Progenitor cell of endocrine pancreas (in vitro differentiated cells): ENCODE measurements around the gene ADAMTSL5. TPM values are rescaled to one million over a fixed set of nuclear protein-coding genes. Genes with fewer than 3 reads are reported as not detected.

Experiments used
- DNase-seq: peaks from one replicate; pipeline ENCODE4 v3.0.0; 2021; ENCODE audit warnings: low spot score; ENCODE audit not compliant: unreplicated experiment
- H3K27ac Mint-ChIP-seq: 2 replicates; pipeline ENCODE4 v1.8.0; 2021; ENCODE audit warnings: mild to moderate bottlenecking, moderate library complexity, mixed read lengths
- H3K27me3 Mint-ChIP-seq: 2 replicates; pipeline ENCODE4 v1.8.0; 2021; ENCODE audit warnings: mixed read lengths
- H3K36me3 Mint-ChIP-seq: 2 replicates; pipeline ENCODE4 v1.8.0; 2022; ENCODE audit warnings: mixed read lengths; ENCODE audit not compliant: insufficient read depth
- H3K4me1 Mint-ChIP-seq: 2 replicates; pipeline ENCODE4 v1.8.0; 2021; ENCODE audit warnings: low read depth, mixed read lengths
- H3K4me3 Mint-ChIP-seq: 2 replicates; pipeline ENCODE4 v1.8.0; 2021; ENCODE audit warnings: low read depth, mild to moderate bottlenecking, moderate library complexity, mixed read lengths
- H3K9me3 Mint-ChIP-seq: 2 replicates; pipeline ENCODE4 v1.8.0; 2021; ENCODE audit warnings: low read depth, mixed read lengths
- CTCF ChIP-seq: fragments of 200-600 bp; sonication (generic); IDR thresholded peaks from one replicate; pipeline ENCODE4 v1.5.0; 2021; ENCODE audit warnings: antibody characterized with exemption, mild to moderate bottlenecking; ENCODE audit not compliant: unreplicated experiment
- total RNA-seq: library from RNA; stranded (reverse); gene quantifications from 2 replicates; pipeline ENCODE4 v1.2.1, GENCODE V29; 2021

Gene ADAMTSL5
- total RNA-seq, 1 donor from 2014 or later: 2.3 TPM

DNA sequence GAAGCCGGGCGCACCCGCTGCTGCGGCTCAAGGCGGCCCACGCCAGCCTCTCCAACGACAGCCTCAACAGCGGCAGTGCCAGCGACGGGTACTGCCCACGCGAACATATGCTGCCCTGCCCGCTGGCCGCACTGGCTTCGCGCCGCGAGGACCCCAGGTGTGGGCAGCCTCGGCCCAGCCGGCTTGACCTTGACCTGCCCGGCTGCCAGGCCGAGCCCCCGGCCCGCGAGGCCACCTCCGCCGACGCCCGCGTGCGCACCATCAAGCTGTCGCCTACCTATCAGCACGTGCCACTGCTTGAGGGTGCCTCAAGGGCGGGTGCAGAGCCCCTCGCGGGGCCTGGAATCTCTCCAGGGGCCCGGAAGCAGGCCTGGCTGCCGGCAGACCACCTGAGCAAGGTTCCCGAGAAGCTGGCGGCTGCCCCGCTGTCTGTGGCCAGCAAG, 46.8 kb downstream of the ADAMTSL5 start:
- H3K27me3 Mint-ChIP-seq: peaks cover 7% of the 10 kb centered on the region
- H3K4me3 Mint-ChIP-seq: no peak overlapping the region
- no peak overlapping the region for H3K27ac Mint-ChIP-seq
- H3K4me1 Mint-ChIP-seq: peaks cover 2% of the 10 kb centered on the region
- no peak for DNase-seq
- TF ChIP-seq CTCF: no peak
- H3K9me3 Mint-ChIP-seq: no peaks in the 10 kb centered on the region
- H3K36me3 Mint-ChIP-seq: no peaks in the 10 kb centered on the region

DNA sequence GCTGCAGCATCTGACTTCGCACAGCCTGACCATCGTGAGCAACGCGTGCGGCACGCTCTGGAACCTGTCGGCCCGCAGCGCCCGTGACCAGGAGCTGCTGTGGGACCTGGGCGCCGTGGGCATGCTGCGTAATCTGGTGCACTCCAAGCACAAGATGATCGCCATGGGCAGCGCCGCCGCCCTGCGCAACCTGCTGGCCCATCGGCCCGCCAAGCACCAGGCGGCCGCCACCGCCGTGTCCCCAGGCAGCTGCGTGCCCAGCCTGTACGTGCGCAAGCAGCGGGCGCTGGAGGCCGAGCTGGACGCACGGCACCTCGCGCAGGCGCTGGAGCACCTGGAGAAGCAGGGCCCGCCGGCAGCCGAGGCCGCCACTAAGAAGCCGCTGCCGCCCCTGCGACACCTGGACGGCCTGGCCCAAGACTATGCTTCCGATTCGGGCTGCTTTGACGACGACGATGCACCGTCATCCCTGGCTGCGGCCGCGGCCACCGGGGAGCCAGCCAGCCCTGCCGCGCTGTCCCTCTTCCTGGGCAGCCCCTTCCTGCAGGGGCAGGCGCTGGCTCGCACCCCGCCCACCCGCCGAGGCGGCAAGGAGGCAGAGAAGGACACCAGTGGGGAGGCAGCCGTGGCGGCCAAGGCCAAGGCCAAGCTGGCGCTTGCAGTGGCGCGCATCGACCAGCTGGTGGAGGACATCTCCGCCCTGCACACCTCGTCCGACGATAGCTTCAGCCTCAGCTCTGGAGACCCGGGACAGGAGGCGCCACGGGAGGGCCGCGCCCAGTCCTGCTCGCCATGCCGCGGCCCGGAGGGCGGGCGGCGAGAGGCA, 47.4 kb downstream of the ADAMTSL5 start:
- Mint-ChIP-seq H3K27ac (no peak overlapping the region), H3K27me3 (peaks cover 6% of the 10 kb centered on the region), H3K4me3 (no peak overlapping the region), H3K9me3 (no peaks in the 10 kb centered on the region), H3K4me1 (peaks cover 2% of the 10 kb centered on the region), H3K36me3 (no peaks in the 10 kb centered on the region)
- DNase-seq: no peak
- peak; percentile 54 for TF ChIP-seq CTCF

DNA sequence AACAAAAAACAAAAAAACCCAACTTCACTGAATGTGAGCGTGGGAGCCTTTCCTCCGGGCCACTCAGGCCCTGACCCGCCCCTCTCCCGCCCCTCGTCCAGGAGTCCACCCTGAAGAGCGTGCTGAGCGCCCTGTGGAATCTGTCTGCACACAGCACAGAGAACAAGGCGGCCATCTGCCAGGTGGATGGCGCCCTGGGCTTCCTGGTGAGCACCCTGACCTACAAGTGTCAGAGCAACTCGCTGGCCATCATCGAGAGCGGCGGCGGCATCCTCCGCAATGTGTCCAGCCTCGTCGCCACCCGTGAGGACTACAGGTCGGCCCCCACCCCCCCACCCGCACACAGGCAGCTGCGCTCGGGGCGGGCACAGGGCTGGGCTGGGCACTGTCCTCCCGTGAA, 51.0 kb downstream of the ADAMTSL5 start:
- Mint-ChIP-seq H3K36me3 (peaks cover 2% of the 10 kb centered on the region), H3K4me1 (no peaks in the 10 kb centered on the region), H3K27ac (no peak overlapping the region), H3K9me3 (no peaks in the 10 kb centered on the region), H3K27me3 (peaks cover 24% of the 10 kb centered on the region), H3K4me3 (no peak overlapping the region)
- no peak for TF ChIP-seq CTCF
- no peak for DNase-seq

GRCh38 chr19:1460033-1460995, 52.5 kb downstream of the ADAMTSL5 start:
- Mint-ChIP-seq H3K27me3 (peaks cover 26% of the 10 kb centered on the region), H3K9me3 (no peaks in the 10 kb centered on the region), H3K36me3 (peaks cover 2% of the 10 kb centered on the region), H3K4me1 (no peaks in the 10 kb centered on the region), H3K4me3 (no peak overlapping the region), H3K27ac (no peak overlapping the region)
- no peak for TF ChIP-seq CTCF
- no peak for DNase-seq

DNA sequence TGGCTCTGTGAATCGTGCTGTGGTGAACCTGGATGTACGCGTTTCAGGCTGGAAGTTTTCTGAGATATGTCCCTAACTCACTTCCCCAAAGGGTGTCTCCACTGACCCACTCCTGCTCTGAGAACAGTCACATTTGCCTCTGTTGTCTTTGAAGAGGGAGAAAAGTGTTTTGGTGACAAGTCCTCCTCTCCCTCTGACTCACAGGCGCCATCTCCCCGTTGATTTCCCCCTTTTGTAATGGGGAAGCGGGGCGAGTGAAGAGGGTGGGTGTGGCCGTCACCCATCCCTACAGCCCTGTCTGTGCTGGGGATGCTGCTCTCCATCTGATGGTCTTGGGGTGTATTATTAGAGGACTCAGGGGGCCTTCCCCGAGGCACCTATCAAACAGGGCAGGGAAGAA, 53.3 kb downstream of the ADAMTSL5 start:
- no peak overlapping the region for H3K27ac Mint-ChIP-seq
- no peaks in the 10 kb centered on the region for H3K9me3 Mint-ChIP-seq
- H3K4me1 Mint-ChIP-seq: no peaks in the 10 kb centered on the region
- peaks cover 29% of the 10 kb centered on the region for H3K27me3 Mint-ChIP-seq
- peaks cover 2% of the 10 kb centered on the region for H3K36me3 Mint-ChIP-seq
- no peak overlapping the region for H3K4me3 Mint-ChIP-seq
- TF ChIP-seq CTCF: no peak
- DNase-seq: no peak
